SU-DHL-6 (cell line): ENCODE measurements around the gene HOXD10.

Source experiments
- EZH2phosphoT487 ChIP-seq: fragments of 200-600 bp; sonication (generic), shearing (Covaris generic); conservative IDR thresholded peaks from 2 replicates; pipeline ENCODE4 v1.6.1; 2018; ENCODE audit warnings: mild to moderate bottlenecking, antibody characterized with exemption, low read length, moderate library complexity, mixed read lengths
- TF ChIP-seq, protein P1 (sequence below): fragments of 200-600 bp; sonication (generic); IDR thresholded peaks from one replicate; pipeline ENCODE4 v1.5.1; 2017; ENCODE audit warnings: antibody characterized with exemption, mild to moderate bottlenecking, low read length, moderate library complexity; ENCODE audit not compliant: insufficient read depth, poor library complexity, severe bottlenecking

- no peak for TF ChIP-seq EZH2phosphoT487
- TF ChIP-seq, protein P1, sequence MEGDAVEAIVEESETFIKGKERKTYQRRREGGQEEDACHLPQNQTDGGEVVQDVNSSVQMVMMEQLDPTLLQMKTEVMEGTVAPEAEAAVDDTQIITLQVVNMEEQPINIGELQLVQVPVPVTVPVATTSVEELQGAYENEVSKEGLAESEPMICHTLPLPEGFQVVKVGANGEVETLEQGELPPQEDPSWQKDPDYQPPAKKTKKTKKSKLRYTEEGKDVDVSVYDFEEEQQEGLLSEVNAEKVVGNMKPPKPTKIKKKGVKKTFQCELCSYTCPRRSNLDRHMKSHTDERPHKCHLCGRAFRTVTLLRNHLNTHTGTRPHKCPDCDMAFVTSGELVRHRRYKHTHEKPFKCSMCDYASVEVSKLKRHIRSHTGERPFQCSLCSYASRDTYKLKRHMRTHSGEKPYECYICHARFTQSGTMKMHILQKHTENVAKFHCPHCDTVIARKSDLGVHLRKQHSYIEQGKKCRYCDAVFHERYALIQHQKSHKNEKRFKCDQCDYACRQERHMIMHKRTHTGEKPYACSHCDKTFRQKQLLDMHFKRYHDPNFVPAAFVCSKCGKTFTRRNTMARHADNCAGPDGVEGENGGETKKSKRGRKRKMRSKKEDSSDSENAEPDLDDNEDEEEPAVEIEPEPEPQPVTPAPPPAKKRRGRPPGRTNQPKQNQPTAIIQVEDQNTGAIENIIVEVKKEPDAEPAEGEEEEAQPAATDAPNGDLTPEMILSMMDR, result no peak
Measured at GRCh38 chr2:176103194-176103593, 13.4 kb upstream of the HOXD10 start.
